HepG2 (cell line): ENCODE measurements around the gene CSTB. TPM values are rescaled to one million over a fixed set of nuclear protein-coding genes. Genes with fewer than 3 reads are reported as not detected.

Experiments
- BCL3 ChIP-seq: sonication (generic); formaldehyde crosslinking; IDR thresholded peaks from 2 replicates; pipeline ENCODE4 v1.5.1; 2020; ENCODE audit warnings: mild to moderate bottlenecking, missing genetic modification reagents, moderate library complexity
- CHD2 ChIP-seq: IDR thresholded peaks from 2 replicates; pipeline ENCODE4 v1.6.1; 2011; ENCODE audit warnings: low read depth, low read length, improper control_type of control experiment
- CREB1 ChIP-seq, 2 experiments: fragments of 450-650 bp in 1 of 2; IDR thresholded peaks; 2 replicates each; pipeline ENCODE4 v1.6.1; 2016 to 2017; ENCODE audit warnings: control low read depth in 1 of 2, mild to moderate bottlenecking in 1 of 2, missing compliant biosample characterization in 1 of 2, missing genetic modification characterization in 1 of 2
- FOXA3 ChIP-seq: IDR thresholded peaks from 2 replicates; pipeline ENCODE4 v1.6.1; 2016; ENCODE audit warnings: missing genetic modification reagents, missing compliant biosample characterization
- KLF11 ChIP-seq: IDR thresholded peaks from 2 replicates; pipeline ENCODE4 v1.6.1; 2016; ENCODE audit warnings: missing compliant biosample characterization
- MLXIP ChIP-seq: sonication (generic); formaldehyde crosslinking; IDR thresholded peaks from 2 replicates; pipeline ENCODE4 v1.9.0; 2021; ENCODE audit warnings: missing genetic modification reagents, borderline replicate concordance
- MXD1 ChIP-seq: sonication (generic); formaldehyde crosslinking; IDR thresholded peaks from 2 replicates; pipeline ENCODE4 v1.4.0; 2020; ENCODE audit warnings: mild to moderate bottlenecking, missing genetic modification reagents
- MYC ChIP-seq: sonication (generic); formaldehyde crosslinking; IDR thresholded peaks from 2 replicates; pipeline ENCODE4 v1.9.0; 2021; ENCODE audit warnings: missing genetic modification reagents, borderline replicate concordance
- NFIB ChIP-seq: sonication (generic); formaldehyde crosslinking; IDR thresholded peaks from 2 replicates; pipeline ENCODE4 v1.9.0; 2021; ENCODE audit warnings: missing genetic modification reagents, mild to moderate bottlenecking, borderline replicate concordance
- PHB2 ChIP-seq: fragments of 450-650 bp; IDR thresholded peaks from 2 replicates; pipeline ENCODE4 v1.6.1; 2018; ENCODE audit not compliant: partially characterized antibody
- SMAD3 ChIP-seq: sonication (generic); formaldehyde crosslinking; IDR thresholded peaks from 2 replicates; pipeline ENCODE4 v1.4.0; 2020; ENCODE audit warnings: missing genetic modification reagents
- ZKSCAN1 ChIP-seq: fragments of 150-350 bp; IDR thresholded peaks from 2 replicates; pipeline ENCODE4 v1.6.1; 2014; ENCODE audit warnings: low read length
- ZNF44 ChIP-seq: sonication (generic); formaldehyde crosslinking; IDR thresholded peaks from 2 replicates; pipeline ENCODE4 v1.5.1; 2020; ENCODE audit warnings: mild to moderate bottlenecking, missing genetic modification reagents
- ZNF572 ChIP-seq: sonication (generic); formaldehyde crosslinking; IDR thresholded peaks from 2 replicates; pipeline ENCODE4 v1.5.1; 2020; ENCODE audit warnings: mild to moderate bottlenecking, missing genetic modification reagents
- ZNF672 ChIP-seq: sonication (generic); formaldehyde crosslinking; IDR thresholded peaks from 2 replicates; pipeline ENCODE4 v1.8.1; 2022; ENCODE audit warnings: missing genetic modification reagents
- polyA plus RNA-seq, 8 experiments: library from polyadenylated mRNA; depleted of rRNA in 3 of 8; stranded (reverse) in 7 of 8; unstranded in 1 of 8; fragments of >200 nt; fragmentation: Illumina TruSeq in 4 of 8; extraction: Trizol in 4 of 8; gene quantifications; 2 replicates each; pipeline versions ENCODE4 v1.2.1 to v1.2.3, GENCODE V29; 2011 to 2016; ENCODE audit warnings: low read depth in 4 of 8, missing spikeins in 1 of 8, mixed read lengths in 1 of 8; ENCODE audit not compliant: insufficient read depth in 1 of 8
- total RNA-seq, 5 experiments: library from RNA; depleted of rRNA; stranded (reverse); fragments of >200 nt; fragmentation: Illumina TruSeq; extraction: Trizol; gene quantifications; 2 replicates each; pipeline ENCODE4 v1.2.3, GENCODE V29; 2016; ENCODE audit warnings: low read depth in 1 of 5
- TF ChIP-seq, protein P1 (sequence below): sonication (generic); formaldehyde crosslinking; IDR thresholded peaks from 2 replicates; pipeline ENCODE4 v1.4.0; 2020; ENCODE audit warnings: missing genetic modification reagents
- TF ChIP-seq, protein P2 (sequence below): sonication (generic); formaldehyde crosslinking; IDR thresholded peaks from 2 replicates; pipeline ENCODE4 v1.8.1; 2023; ENCODE audit warnings: missing genetic modification reagents, mild to moderate bottlenecking, borderline replicate concordance

The CSTB gene
- total and polyA plus RNA-seq, 2 of the 13 experiments (the other 11 are each of a cell fraction or from before 2014, with no cell fraction given), result 11.7 to 94.1 TPM

DNA sequence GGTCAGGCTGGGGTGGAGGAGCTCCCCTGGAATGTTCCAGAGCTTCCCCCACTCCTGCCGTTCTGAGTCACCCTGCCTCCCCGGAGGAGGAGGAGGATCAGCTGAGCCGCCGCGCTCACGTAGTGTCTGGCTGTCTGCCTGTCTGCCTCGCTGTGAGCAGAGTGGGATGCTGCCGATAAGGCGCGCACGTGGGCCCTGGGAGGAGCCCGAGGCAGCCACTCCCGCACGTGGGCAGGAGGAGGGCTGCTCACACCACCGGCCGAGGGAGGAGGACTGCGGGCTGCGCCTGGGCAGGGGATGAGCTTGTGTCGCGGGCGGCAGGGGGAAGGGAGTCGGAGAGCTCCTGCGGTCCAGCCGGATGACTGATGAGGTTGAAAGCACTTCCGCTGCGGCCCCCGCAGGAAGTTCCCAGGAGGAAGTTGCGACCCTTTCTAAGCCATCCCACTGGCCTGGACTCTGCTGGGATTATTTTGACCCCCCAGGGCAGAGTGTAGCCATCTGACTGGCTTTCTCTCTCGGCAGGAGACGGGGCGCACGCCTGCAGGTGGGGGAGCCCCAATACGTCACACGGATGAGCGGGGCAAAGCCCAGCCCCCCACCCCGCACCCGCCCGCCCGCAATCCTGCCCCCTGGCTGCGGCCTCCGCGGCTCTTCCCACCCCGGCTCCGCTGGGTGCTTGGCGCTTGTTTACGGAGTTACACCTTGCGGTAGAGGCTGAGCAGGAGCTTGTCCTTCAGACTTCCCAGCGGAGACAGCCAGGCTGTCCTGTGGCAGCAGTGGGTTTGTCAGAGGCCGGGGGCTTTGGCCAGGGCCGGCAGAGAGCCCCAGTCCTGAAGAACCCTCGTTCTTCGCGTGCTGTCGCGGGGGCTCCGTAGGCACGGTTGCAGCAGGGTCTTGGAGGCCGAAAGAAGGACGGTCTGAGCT is 47.4 kb downstream of the CSTB start (continued):
- TF ChIP-seq, protein P1, sequence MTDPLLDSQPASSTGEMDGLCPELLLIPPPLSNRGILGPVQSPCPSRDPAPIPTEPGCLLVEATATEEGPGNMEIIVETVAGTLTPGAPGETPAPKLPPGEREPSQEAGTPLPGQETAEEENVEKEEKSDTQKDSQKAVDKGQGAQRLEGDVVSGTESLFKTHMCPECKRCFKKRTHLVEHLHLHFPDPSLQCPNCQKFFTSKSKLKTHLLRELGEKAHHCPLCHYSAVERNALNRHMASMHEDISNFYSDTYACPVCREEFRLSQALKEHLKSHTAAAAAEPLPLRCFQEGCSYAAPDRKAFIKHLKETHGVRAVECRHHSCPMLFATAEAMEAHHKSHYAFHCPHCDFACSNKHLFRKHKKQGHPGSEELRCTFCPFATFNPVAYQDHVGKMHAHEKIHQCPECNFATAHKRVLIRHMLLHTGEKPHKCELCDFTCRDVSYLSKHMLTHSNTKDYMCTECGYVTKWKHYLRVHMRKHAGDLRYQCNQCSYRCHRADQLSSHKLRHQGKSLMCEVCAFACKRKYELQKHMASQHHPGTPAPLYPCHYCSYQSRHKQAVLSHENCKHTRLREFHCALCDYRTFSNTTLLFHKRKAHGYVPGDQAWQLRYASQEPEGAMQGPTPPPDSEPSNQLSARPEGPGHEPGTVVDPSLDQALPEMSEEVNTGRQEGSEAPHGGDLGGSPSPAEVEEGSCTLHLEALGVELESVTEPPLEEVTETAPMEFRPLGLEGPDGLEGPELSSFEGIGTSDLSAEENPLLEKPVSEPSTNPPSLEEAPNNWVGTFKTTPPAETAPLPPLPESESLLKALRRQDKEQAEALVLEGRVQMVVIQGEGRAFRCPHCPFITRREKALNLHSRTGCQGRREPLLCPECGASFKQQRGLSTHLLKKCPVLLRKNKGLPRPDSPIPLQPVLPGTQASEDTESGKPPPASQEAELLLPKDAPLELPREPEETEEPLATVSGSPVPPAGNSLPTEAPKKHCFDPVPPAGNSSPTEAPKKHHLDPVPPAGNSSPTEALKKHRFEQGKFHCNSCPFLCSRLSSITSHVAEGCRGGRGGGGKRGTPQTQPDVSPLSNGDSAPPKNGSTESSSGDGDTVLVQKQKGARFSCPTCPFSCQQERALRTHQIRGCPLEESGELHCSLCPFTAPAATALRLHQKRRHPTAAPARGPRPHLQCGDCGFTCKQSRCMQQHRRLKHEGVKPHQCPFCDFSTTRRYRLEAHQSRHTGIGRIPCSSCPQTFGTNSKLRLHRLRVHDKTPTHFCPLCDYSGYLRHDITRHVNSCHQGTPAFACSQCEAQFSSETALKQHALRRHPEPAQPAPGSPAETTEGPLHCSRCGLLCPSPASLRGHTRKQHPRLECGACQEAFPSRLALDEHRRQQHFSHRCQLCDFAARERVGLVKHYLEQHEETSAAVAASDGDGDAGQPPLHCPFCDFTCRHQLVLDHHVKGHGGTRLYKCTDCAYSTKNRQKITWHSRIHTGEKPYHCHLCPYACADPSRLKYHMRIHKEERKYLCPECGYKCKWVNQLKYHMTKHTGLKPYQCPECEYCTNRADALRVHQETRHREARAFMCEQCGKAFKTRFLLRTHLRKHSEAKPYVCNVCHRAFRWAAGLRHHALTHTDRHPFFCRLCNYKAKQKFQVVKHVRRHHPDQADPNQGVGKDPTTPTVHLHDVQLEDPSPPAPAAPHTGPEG, result no peak; the same call in 1 of the 2 replicates
- peak; percentile 99 for TF ChIP-seq MYC (CRISPR knock-in tag)
- TF ChIP-seq FOXA3 (CRISPR knock-in tag), result peak; percentile 29
- no peak for TF ChIP-seq NFIB (CRISPR knock-in tag)
- no peak for TF ChIP-seq ZNF44 (CRISPR knock-in tag)
- peak; percentile 68; the same call in 1 of the 2 replicates for TF ChIP-seq KLF11 (CRISPR knock-in tag)
- peak; percentile 48; the same call in 1 of the 2 replicates for TF ChIP-seq MLXIP (CRISPR knock-in tag)
- TF ChIP-seq PHB2, result no peak
- no peak for TF ChIP-seq ZKSCAN1
- TF ChIP-seq ZNF572 (CRISPR knock-in tag), result peak; percentile 20; the same call in 1 of the 2 replicates
- TF ChIP-seq CREB1 (IDR thresholded peaks at IDR 0.05), result no peak
- TF ChIP-seq CREB1 (CRISPR knock-in tag; IDR thresholded peaks at IDR 0.05), result no peak
- peak; percentile 91; the same call in 1 of the 2 replicates for TF ChIP-seq MXD1 (CRISPR knock-in tag)
- TF ChIP-seq BCL3, result peak; percentile 60; the same call in 1 of the 2 replicates
- no peak for TF ChIP-seq ZNF672 (CRISPR knock-in tag)
- peak; percentile 28; the same call in 1 of the 2 replicates for TF ChIP-seq CHD2
- TF ChIP-seq SMAD3 (CRISPR knock-in tag), result 0 out of 2 replicates have a peak, but pooled peaks have one; percentile 39
- TF ChIP-seq, protein P2, sequence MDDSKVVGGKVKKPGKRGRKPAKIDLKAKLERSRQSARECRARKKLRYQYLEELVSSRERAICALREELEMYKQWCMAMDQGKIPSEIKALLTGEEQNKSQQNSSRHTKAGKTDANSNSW, result no peak; the same call in 1 of the 2 replicates
